ENCODE results near the gene IGF2BP2. TPM values are rescaled to one million over a fixed set of nuclear protein-coding genes. Genes with fewer than 3 reads are reported as not detected.

Gene IGF2BP2
- total RNA-seq, 1 donor, result 67.8 TPM

DNA sequence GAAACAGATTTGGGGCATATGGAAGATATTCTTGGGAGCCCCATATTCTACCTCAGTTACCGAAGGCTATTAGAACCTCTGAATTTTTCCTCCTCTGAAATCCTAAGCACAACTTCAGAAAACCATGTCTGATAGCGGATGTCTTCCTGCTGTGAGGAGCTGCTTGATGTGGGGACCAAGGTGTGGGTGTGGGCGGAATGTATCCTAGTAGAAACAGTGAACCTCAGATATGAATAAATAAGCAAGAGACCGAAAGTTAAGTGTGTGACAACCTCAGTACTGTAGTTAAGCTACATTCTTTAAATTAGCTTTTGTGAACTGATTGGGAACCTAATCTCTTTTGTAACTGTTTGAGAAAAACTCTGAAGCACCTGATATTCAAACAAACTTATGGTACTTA, 191.8 kb downstream of the IGF2BP2 start:
- TF ChIP-seq CTCF (IDR thresholded peaks at IDR 0.05; ENCODE audit: insufficient read depth, low read depth, low read length), result no peak
- H3K4me3 ChIP-seq (ENCODE audit: low read depth, low read length), result no peak overlapping the region
- DNase-seq (ENCODE audit: low read depth), result no peak

- TF ChIP-seq CTCF (IDR thresholded peaks at IDR 0.05; ENCODE audit: insufficient read depth, low read depth, low read length), result no peak
- no peak overlapping the region for H3K4me3 ChIP-seq (ENCODE audit: low read depth, low read length)
- DNase-seq (ENCODE audit: low read depth), result no peak
Measured at GRCh38 chr3:185631508-185632206, 193.2 kb downstream of the IGF2BP2 start.

DNA sequence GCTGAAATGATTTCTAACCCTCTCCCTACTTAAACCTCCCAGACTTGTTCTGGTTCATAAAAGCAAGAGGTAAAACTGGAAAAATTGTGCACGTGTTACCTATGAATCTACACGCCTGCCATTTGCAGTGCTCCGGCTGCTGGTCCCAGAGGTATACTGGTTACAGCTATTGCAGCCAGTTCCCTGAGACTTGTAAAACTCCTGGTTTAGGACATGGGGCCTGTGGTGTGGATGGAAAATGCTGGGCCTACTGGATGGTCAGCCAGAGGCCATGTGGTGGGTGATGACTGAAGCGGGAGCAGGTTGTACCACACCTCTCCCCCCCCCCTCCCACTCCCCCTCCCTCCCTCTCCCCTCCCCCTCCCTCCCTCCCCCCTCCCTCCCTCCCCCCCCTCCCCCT, 193.7 kb downstream of the IGF2BP2 start:
- no peak overlapping the region for H3K4me3 ChIP-seq (ENCODE audit: low read depth, low read length)
- TF ChIP-seq CTCF (IDR thresholded peaks at IDR 0.05; ENCODE audit: insufficient read depth, low read depth, low read length), result no peak
- no peak for DNase-seq (ENCODE audit: low read depth)

DNA sequence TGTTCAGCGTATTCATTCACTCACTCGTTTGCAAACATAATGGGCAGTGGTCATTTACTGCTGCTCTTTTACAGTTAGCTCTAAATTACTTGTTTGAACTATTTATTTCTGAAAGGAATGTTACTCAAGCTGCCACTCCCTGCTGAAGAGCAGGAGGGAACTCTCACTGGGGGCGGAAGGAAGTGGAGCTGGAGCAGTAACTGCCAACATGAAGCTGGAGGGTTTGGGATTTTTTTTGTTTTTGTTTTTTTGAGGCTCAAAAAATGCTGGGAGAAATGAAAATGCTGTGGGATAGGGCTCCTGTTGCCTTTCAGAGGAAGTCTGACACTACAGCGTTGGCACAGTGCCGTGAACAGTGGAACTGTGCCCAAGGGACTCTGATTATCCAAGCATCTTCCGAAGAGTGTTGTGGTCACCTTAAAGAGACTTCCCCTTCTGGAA, 194.6 kb downstream of the IGF2BP2 start:
- TF ChIP-seq CTCF (IDR thresholded peaks at IDR 0.05; ENCODE audit: insufficient read depth, low read depth, low read length), result no peak
- H3K4me3 ChIP-seq (ENCODE audit: low read depth, low read length), result no peak overlapping the region

GRCh38 chr3:185629554-185630181, 195.2 kb downstream of the IGF2BP2 start:
- DNase-seq (ENCODE audit: low read depth), result no peak
- H3K4me3 ChIP-seq (ENCODE audit: low read depth, low read length), result no peak overlapping the region

More for the DNA sequence above, 194.6 kb downstream of the IGF2BP2 start:
- DNase-seq (ENCODE audit: low read depth), result peak; percentile 31

GRCh38 chr3:185625784-185626183, 199.1 kb downstream of the IGF2BP2 start:
- no peak for TF ChIP-seq CTCF (IDR thresholded peaks at IDR 0.05; ENCODE audit: insufficient read depth, low read depth, low read length)
- DNase-seq (ENCODE audit: low read depth), result no peak
- no peak overlapping the region for H3K4me3 ChIP-seq (ENCODE audit: low read depth, low read length)

More at GRCh38 chr3:185629554-185630181, 195.2 kb downstream of the IGF2BP2 start:
- TF ChIP-seq CTCF (IDR thresholded peaks at IDR 0.05; ENCODE audit: insufficient read depth, low read depth, low read length), result no peak
